Measurements from ENCODE around the gene LRRK1.

LRRK1 gene

DNA sequence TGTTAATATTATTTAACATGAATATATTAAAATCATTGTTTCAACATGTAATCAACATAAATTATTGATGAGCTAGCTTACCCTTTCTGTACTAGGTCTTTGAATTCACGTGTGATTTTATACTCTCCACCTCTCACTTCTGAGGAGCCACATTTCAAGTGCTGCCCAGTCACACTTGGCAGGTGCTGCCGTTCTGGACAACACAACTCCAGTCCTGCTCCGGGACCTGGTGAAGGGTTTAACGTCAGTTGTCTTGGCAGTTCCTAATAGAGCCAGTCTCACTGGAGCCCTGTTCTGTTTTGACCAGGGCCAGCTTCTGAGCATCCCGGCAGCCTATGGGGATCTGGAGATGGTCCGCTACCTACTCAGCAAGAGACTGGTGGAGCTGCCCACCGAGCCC is 64.1 kb downstream of the LRRK1 start:
- DNase-seq = no peak

- no peak for DNase-seq
Observed at GRCh38 chr15:100985401-100985800, 66.2 kb downstream of the LRRK1 start.

GRCh38 chr15:100986158-100986896 is 67.2 kb downstream of the LRRK1 start:
- no peak for DNase-seq

DNA sequence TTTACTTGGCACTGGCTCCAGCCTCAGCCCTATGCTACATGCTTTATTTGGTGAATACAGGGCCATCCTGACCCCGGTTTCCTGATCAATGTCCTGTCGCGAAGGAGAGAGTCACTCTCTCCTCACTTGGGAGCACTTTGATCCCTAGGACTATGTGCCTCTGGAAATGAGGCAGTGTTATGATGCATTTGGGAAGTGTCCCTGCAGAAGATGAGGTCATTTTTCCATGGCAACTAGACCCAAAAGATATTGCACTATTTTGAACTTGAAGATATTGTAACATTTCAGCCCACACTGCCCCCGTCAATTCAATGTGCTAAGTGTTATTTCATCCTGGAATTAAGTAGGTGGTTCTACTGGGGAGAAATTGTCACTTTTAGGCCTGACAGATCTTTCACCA is 68.0 kb downstream of the LRRK1 start:
- DNase-seq = no peak

GRCh38 chr15:100988297-100988696 is 69.1 kb downstream of the LRRK1 start:
- no peak for DNase-seq

GRCh38 chr15:100988857-100989256 is 69.7 kb downstream of the LRRK1 start:
- no peak for DNase-seq

- DNase-seq = no peak
Observed at GRCh38 chr15:100994597-100995446, 75.7 kb downstream of the LRRK1 start.

GRCh38 chr15:100995471-100996430 is 76.6 kb downstream of the LRRK1 start:
- DNase-seq = no peak

DNA sequence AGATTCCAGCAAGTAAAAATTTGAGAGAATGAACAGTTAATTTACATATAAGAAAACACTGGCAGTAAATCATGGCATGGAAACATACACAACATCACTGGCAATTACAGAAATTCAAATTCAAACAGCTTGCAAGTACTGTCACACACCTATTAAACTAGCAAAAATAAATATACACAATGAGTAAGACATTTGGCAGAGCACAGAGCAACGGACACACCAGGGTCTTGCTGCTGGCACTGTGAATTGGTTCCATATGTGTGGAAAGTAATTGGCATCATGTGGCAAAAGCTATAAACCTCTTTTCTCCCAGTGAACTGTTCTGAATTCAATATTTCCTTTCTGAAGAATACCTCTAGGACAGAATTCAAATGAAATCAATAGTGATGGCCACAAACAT is 78.3 kb downstream of the LRRK1 start:
- DNase-seq = no peak

DNA sequence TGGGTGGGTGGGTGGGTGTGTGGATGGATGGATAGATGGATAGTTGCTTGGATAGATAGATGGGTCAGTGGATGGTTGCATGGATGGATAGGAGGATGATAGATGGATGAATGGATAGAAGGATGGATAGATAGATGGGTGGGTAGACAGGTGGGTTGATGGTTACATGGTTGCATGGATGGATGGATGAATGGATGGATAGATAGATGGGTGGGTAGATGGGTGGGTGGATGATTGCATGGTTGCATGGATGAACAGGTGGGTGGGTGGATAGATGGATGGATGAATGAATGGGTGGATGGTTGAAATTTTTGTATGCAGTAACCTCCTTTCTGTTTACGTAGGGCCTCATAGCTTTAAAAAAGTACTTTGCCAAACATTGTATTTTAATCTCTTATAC is 79.5 kb downstream of the LRRK1 start:
- no peak for DNase-seq

GRCh38 chr15:100999369-100999768 is 80.2 kb downstream of the LRRK1 start:
- no peak for DNase-seq

- no peak for DNase-seq
Observed at GRCh38 chr15:101000271-101000681, 81.1 kb downstream of the LRRK1 start.

DNA sequence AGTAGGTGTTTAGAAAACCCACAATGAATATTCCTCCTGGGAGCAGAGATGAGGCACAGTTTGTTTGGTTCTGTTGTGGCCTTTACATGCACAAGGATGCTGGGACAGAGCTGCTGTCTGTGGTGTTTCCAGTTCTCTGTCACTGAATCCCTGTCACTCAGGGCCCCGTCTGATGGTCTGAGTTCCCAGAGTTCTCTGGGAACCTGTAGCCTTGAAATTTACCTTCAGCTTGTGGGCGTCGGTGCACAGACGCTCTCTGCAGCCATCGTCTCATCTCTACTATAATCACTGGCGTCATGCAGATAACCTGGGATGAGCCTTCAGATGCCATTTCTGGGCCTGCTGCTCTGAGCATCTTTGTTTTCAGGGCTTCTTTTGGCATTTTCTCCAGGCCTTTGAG is 81.9 kb downstream of the LRRK1 start:
- DNase-seq = no peak

- DNase-seq = no peak
Observed at GRCh38 chr15:101001796-101002195, 82.6 kb downstream of the LRRK1 start.

DNA sequence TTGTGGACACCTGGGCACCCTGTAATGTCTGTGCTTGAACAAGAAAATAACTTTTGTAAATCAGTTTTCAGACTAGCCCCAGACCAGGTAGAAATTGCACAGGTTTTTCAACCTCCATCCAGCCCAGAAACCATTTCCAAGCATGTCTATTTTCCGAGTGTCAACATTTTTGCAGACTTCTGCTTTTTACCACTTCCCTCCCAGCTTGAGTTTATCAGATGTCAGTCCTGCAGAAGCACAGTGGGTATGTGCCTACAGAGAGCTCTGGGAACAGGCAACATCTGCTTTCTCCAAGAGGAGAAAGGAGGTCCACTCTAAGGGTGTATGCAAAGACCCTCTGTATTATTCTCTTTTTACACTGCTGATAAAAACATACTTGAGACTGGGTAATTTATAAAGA is 83.9 kb downstream of the LRRK1 start:
- DNase-seq = no peak

DNA sequence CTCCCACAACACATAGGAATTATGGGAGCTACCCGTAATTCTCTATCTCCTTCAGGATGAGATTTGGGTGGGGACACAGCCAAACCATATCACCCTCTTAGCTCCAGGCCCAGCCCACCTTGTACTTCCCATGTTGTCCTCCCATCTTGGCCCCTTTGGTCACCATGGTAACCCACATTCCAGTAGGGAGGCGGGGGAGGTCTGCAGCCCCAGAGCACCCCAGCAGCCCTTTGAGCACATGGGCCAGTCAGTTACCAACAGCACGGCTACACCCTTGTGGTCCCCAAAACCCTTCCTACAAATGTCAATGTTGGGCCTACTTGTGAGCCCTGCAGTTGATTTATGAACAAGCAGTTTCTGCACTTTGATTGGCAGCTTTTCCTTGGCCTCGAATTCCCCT is 84.5 kb downstream of the LRRK1 start:
- DNase-seq = no peak

- no peak for DNase-seq
Observed at GRCh38 chr15:101004500-101004899, 85.3 kb downstream of the LRRK1 start.

- DNase-seq = no peak
Observed at GRCh38 chr15:101004986-101005747, 86.0 kb downstream of the LRRK1 start.

DNA sequence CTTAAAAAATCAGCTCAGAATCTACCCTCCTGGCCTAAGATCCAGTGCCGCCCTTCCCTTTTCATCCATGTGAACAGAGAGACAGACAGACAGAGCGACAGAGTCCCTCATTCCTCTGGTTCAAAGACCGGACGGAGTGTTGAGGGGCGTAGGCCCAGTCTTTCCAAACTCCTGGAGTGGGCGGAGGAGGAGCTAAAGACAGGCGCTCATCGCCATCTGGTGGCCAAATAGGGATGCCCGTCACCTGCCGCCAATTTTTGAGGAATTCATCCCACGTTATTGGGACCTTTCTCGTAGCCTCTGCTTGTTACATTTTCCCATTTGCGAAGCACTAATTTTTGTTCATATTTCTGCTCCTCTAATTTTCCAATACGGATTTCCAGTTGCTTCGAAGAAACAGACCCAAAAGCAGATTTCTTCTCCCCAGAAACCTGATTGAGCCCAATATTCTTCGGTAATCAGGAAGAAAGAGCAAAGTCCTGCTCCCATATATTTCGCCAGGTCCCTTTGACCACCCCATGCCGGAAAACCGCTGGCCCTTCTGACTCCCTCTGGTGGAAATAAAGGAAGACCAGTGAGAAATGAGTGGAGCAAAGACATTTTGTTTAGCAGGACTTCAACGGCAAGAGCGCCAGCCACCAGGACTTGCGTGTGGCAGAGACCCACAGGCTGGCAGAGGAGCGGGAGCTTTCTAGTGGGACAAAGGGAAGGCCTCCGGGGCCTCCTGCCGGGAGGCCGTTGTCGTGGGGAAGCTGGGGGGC is 88.0 kb downstream of the LRRK1 start:
- DNase-seq = peak; percentile 64

- peak; percentile 74 for DNase-seq
Observed at GRCh38 chr15:101008158-101009139, 89.3 kb downstream of the LRRK1 start.

All from stimulated activated naive CD4-positive, alpha-beta T cell treated with Interleukin-2 at 50 U/mL for 16 hours (primary cell).